ENCODE results near the gene MAP4K1.

Gene MAP4K1

DNA sequence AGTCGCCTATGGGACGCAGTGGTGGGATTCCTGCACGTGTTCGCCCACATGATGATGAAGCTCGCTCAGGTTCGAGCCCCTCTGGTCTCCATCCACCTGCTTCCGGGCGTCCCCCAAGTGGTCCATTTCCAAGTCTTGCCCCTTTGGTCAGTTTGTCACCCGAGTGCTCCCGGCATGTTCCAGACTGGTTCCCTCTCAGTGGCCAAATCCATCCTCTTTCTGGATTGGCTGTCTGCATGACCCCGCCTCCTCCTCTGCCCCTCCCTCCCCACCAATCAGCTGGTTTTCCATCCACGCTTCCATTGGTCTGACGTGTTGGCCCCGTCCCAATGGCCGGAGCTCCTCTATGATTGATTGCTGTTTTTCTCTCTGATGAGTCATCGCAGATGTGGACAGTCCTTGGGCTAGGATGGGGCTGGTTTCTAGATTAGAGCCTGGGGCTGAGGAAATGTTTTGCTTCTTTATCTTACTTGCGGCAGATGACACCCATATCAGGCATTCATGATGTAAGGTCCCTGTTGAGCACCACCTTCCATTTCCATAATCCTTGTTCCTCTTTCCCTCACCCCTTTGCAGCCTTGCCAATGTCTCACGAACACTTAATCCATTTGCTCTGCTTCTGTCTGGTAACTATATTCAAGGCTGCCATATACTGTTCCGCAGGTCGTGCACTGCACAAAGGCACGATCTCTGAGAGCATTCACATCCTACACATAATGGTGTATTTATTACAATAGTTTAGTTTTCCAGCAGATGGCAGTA is 73.8 kb downstream of the MAP4K1 start (continued):
- TF ChIP-seq, protein P1, sequence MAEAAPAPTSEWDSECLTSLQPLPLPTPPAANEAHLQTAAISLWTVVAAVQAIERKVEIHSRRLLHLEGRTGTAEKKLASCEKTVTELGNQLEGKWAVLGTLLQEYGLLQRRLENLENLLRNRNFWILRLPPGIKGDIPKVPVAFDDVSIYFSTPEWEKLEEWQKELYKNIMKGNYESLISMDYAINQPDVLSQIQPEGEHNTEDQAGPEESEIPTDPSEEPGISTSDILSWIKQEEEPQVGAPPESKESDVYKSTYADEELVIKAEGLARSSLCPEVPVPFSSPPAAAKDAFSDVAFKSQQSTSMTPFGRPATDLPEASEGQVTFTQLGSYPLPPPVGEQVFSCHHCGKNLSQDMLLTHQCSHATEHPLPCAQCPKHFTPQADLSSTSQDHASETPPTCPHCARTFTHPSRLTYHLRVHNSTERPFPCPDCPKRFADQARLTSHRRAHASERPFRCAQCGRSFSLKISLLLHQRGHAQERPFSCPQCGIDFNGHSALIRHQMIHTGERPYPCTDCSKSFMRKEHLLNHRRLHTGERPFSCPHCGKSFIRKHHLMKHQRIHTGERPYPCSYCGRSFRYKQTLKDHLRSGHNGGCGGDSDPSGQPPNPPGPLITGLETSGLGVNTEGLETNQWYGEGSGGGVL (tag by site-specific recombination; IDR thresholded peaks at IDR 0.05) = no peak; the same call in none of the 2 replicates
- TF ChIP-seq, protein P2, sequence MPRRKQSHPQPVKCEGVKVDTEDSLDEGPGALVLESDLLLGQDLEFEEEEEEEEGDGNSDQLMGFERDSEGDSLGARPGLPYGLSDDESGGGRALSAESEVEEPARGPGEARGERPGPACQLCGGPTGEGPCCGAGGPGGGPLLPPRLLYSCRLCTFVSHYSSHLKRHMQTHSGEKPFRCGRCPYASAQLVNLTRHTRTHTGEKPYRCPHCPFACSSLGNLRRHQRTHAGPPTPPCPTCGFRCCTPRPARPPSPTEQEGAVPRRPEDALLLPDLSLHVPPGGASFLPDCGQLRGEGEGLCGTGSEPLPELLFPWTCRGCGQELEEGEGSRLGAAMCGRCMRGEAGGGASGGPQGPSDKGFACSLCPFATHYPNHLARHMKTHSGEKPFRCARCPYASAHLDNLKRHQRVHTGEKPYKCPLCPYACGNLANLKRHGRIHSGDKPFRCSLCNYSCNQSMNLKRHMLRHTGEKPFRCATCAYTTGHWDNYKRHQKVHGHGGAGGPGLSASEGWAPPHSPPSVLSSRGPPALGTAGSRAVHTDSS (tag by site-specific recombination; IDR thresholded peaks at IDR 0.05) = peak; percentile 44; the same call in 1 of the 2 replicates
- TF ChIP-seq, protein P3, sequence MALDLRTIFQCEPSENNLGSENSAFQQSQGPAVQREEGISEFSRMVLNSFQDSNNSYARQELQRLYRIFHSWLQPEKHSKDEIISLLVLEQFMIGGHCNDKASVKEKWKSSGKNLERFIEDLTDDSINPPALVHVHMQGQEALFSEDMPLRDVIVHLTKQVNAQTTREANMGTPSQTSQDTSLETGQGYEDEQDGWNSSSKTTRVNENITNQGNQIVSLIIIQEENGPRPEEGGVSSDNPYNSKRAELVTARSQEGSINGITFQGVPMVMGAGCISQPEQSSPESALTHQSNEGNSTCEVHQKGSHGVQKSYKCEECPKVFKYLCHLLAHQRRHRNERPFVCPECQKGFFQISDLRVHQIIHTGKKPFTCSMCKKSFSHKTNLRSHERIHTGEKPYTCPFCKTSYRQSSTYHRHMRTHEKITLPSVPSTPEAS (tag by site-specific recombination; IDR thresholded peaks at IDR 0.05) = 0 out of 2 replicates have a peak, but pooled peaks have one; percentile 64
- TF ChIP-seq ZNF677 (tag by site-specific recombination; IDR thresholded peaks at IDR 0.05) (no peak), ZNF660 (tag by site-specific recombination; IDR thresholded peaks at IDR 0.05) (peak; percentile 97), ZNF785 (tag by site-specific recombination; IDR thresholded peaks at IDR 0.05) (peak; percentile 91; the same call in 1 of the 2 replicates), ZFP69B (tag by site-specific recombination; IDR thresholded peaks at IDR 0.05) (peak; percentile 89), KLF8 (tag by site-specific recombination; IDR thresholded peaks at IDR 0.05) (peak; percentile 91), ZNF843 (tag by site-specific recombination; IDR thresholded peaks at IDR 0.05) (no peak; the same call in none of the 2 replicates), ZNF416 (tag by site-specific recombination; IDR thresholded peaks at IDR 0.05) (no peak), EGR2 (tag by site-specific recombination; IDR thresholded peaks at IDR 0.05; ENCODE audit: low read depth) (peak; percentile 66), TCF7L2 (IDR thresholded peaks at IDR 0.05; ENCODE audit: borderline replicate concordance, low read depth, low read length) (no peak), ZNF514 (tag by site-specific recombination; IDR thresholded peaks at IDR 0.05) (no peak), ZNF473 (tag by site-specific recombination; IDR thresholded peaks at IDR 0.05) (no peak), ZNF221 (tag by site-specific recombination; IDR thresholded peaks at IDR 0.05; ENCODE audit: borderline replicate concordance) (no peak; the same call in 1 of the 2 replicates), ZBTB1 (tag by site-specific recombination; IDR thresholded peaks at IDR 0.05) (peak; percentile 34; the same call in 1 of the 2 replicates), RBAK (tag by site-specific recombination; IDR thresholded peaks at IDR 0.05) (no peak), ZNF777 (tag by site-specific recombination; IDR thresholded peaks at IDR 0.05; ENCODE audit: borderline replicate concordance) (no peak), ZNF510 (tag by site-specific recombination; IDR thresholded peaks at IDR 0.05; ENCODE audit: insufficient replicate concordance) (no peak), ZNF624 (tag by site-specific recombination; IDR thresholded peaks at IDR 0.05) (no peak), ZFP41 (tag by site-specific recombination; IDR thresholded peaks at IDR 0.05; ENCODE audit: borderline replicate concordance) (no peak), ZNF549 (tag by site-specific recombination; IDR thresholded peaks at IDR 0.05) (no peak)
- TF ChIP-seq, protein P4, sequence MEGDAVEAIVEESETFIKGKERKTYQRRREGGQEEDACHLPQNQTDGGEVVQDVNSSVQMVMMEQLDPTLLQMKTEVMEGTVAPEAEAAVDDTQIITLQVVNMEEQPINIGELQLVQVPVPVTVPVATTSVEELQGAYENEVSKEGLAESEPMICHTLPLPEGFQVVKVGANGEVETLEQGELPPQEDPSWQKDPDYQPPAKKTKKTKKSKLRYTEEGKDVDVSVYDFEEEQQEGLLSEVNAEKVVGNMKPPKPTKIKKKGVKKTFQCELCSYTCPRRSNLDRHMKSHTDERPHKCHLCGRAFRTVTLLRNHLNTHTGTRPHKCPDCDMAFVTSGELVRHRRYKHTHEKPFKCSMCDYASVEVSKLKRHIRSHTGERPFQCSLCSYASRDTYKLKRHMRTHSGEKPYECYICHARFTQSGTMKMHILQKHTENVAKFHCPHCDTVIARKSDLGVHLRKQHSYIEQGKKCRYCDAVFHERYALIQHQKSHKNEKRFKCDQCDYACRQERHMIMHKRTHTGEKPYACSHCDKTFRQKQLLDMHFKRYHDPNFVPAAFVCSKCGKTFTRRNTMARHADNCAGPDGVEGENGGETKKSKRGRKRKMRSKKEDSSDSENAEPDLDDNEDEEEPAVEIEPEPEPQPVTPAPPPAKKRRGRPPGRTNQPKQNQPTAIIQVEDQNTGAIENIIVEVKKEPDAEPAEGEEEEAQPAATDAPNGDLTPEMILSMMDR (tag by site-specific recombination; IDR thresholded peaks at IDR 0.05) = peak; percentile 90
- TF ChIP-seq, protein P5, sequence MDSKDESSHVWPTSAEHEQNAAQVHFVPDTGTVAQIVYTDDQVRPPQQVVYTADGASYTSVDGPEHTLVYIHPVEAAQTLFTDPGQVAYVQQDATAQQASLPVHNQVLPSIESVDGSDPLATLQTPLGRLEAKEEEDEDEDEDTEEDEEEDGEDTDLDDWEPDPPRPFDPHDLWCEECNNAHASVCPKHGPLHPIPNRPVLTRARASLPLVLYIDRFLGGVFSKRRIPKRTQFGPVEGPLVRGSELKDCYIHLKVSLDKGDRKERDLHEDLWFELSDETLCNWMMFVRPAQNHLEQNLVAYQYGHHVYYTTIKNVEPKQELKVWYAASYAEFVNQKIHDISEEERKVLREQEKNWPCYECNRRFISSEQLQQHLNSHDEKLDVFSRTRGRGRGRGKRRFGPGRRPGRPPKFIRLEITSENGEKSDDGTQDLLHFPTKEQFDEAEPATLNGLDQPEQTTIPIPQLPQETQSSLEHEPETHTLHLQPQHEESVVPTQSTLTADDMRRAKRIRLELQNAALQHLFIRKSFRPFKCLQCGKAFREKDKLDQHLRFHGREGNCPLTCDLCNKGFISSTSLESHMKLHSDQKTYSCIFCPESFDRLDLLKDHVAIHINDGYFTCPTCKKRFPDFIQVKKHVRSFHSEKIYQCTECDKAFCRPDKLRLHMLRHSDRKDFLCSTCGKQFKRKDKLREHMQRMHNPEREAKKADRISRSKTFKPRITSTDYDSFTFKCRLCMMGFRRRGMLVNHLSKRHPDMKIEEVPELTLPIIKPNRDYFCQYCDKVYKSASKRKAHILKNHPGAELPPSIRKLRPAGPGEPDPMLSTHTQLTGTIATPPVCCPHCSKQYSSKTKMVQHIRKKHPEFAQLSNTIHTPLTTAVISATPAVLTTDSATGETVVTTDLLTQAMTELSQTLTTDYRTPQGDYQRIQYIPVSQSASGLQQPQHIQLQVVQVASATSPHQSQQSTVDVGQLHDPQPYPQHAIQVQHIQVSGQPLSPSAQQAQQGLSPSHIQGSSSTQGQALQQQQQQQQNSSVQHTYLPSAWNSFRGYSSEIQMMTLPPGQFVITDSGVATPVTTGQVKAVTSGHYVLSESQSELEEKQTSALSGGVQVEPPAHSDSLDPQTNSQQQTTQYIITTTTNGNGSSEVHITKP (tag by site-specific recombination; IDR thresholded peaks at IDR 0.05) = peak; percentile 70
- TF ChIP-seq, protein P6, sequence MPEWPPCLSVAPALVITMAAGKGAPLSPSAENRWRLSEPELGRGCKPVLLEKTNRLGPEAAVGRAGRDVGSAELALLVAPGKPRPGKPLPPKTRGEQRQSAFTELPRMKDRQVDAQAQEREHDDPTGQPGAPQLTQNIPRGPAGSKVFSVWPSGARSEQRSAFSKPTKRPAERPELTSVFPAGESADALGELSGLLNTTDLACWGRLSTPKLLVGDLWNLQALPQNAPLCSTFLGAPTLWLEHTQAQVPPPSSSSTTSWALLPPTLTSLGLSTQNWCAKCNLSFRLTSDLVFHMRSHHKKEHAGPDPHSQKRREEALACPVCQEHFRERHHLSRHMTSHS (tag by site-specific recombination; IDR thresholded peaks at IDR 0.05) = no peak
